HCT116 (cell line): ENCODE measurements around the gene PCDHB12.
"Not testable (repeated sequence)": the region's sequence is repeated elsewhere in the genome, so short reads cannot be mapped to it uniquely, and the experiment has no call there.

Experiments used
- CTCF ChIP-seq, 3 experiments: fragments of 200-600 bp in 1 of 3; sonication (generic) in 1 of 3; IDR thresholded peaks in 2 of 3; conservative IDR thresholded peaks in 1 of 3; 2 replicates each; pipeline ENCODE4 v1.5.1; 2012 to 2017; ENCODE audit warnings: low read depth in 2 of 3, low read length in 2 of 3, antibody characterized with exemption in 1 of 3, borderline replicate concordance in 1 of 3, control low read depth in 1 of 3, mild to moderate bottlenecking in 1 of 3, mixed read lengths in 1 of 3, mixed run types in 1 of 3, moderate library complexity in 1 of 3; ENCODE audit not compliant: insufficient read depth in 1 of 3
- EZH2 ChIP-seq: fragments of 200-600 bp; sonication (generic); IDR thresholded peaks from 2 replicates; pipeline ENCODE4 v1.6.1; 2017; ENCODE audit warnings: antibody characterized with exemption, mixed run types
- EZH2phosphoT487 ChIP-seq: fragments of 200-600 bp; IDR thresholded peaks from 2 replicates; pipeline ENCODE4 v1.6.1; 2018; ENCODE audit warnings: antibody characterized with exemption, borderline replicate concordance
- POLR2A ChIP-seq: IDR thresholded peaks from 2 replicates; pipeline ENCODE4 v1.7.0; 2011; ENCODE audit warnings: borderline replicate concordance; ENCODE audit not compliant: insufficient read depth, insufficient read length; ENCODE audit errors: extremely low read depth
- POLR2AphosphoS5 ChIP-seq: IDR thresholded peaks from 2 replicates; pipeline ENCODE4 v1.6.1; 2011; ENCODE audit warnings: mild to moderate bottlenecking, low read depth, low read length, moderate library complexity
- RAD21 ChIP-seq: IDR thresholded peaks from 2 replicates; pipeline ENCODE4 v1.6.1; 2012; ENCODE audit warnings: low read depth, mild to moderate bottlenecking
- ZBTB33 ChIP-seq: IDR thresholded peaks from 2 replicates; pipeline ENCODE4 v1.6.1; 2011; ENCODE audit warnings: mild to moderate bottlenecking, low read length, moderate library complexity; ENCODE audit not compliant: insufficient replicate concordance; ENCODE audit errors: extremely low read depth

- TF ChIP-seq CTCF (IDR thresholded peaks at IDR 0.05 in 2 of 3, conservative IDR thresholded peaks at IDR 0.05 in 1 of 3; ENCODE audit: borderline replicate concordance in 1 of 3, insufficient read depth in 1 of 3, low read depth in 2 of 3, low read length in 2 of 3), result peak; percentile 15 to 37 (median 23); a peak in 4 of 6 replicates
- TF ChIP-seq EZH2phosphoT487, ZBTB33, POLR2A, POLR2AphosphoS5, EZH2: not testable (repeated sequence)
- TF ChIP-seq RAD21, result peak; percentile 48
Measured at GRCh38 chr5:141213656-141214339, 5.3 kb downstream of the PCDHB12 start, which contains the start of gene PCDHB13.
